H1 (cell line): ENCODE data around the gene BIVM. TPM values are rescaled to one million over a fixed set of nuclear protein-coding genes. Genes with fewer than 3 reads are reported as not detected.

Experiments used
- CTCF ChIA-PET: fragments of 300-600 bp; sonication (Branson Sonifier 250); formaldehyde crosslinking; loops from one replicate; lab custom pipeline; 2021; ENCODE audit not compliant: partially characterized antibody; lab: Charles Lee
- POLR2A ChIA-PET: fragments of 300-600 bp; sonication (Branson Sonifier 250); formaldehyde crosslinking; loops from one replicate; lab custom pipeline; 2021; ENCODE audit warnings: inconsistent platforms; ENCODE audit not compliant: partially characterized antibody; lab: Charles Lee
- DNase-seq, 2 experiments: peaks; one replicate each; pipeline versions ENCODE4 v3.0.0 to v3.0.0-alpha.2; 2010 to 2022; ENCODE audit warnings: low spot score in 2 of 2, low read depth in 1 of 2, mixed read lengths in 1 of 2
- FAIRE-seq: peaks from 2 replicates; lab custom pipeline; 2011; peaks lifted over from hg19 to GRCh38; lab: Jason Lieb, UNC
- H2AFZ ChIP-seq: 2 replicates; pipeline ENCODE4 v1.8.1; 2012; ENCODE audit warnings: low read length, inconsistent platforms
- H2AK5ac ChIP-seq: 2 replicates; pipeline ENCODE4 v1.6.1; 2013; ENCODE audit warnings: low read depth, low read length
- H2BK120ac ChIP-seq: replicated peaks from 2 replicates; pipeline ENCODE3; 2013; ENCODE audit warnings: low read depth, low read length, inconsistent platforms
- H2BK12ac ChIP-seq: 2 replicates; pipeline ENCODE4 v1.6.1; 2013; ENCODE audit warnings: low read depth, low read length
- H2BK15ac ChIP-seq: 2 replicates; pipeline ENCODE4 v1.6.1; 2013; ENCODE audit warnings: low read length
- H2BK20ac ChIP-seq: 2 replicates; pipeline ENCODE4 v1.6.1; 2013; ENCODE audit warnings: low read length
- H2BK5ac ChIP-seq: 2 replicates; pipeline ENCODE4 v1.6.1; 2013; ENCODE audit warnings: low read depth, low read length
- H3K14ac ChIP-seq: 2 replicates; pipeline ENCODE4 v1.6.1; 2013; ENCODE audit warnings: inconsistent platforms; ENCODE audit not compliant: insufficient read length
- H3K18ac ChIP-seq: 2 replicates; pipeline ENCODE4 v1.6.1; 2013; ENCODE audit warnings: low read length; ENCODE audit errors: extremely low read depth
- H3K23ac ChIP-seq: 2 replicates; pipeline ENCODE4 v1.6.1; 2013; ENCODE audit warnings: inconsistent platforms; ENCODE audit not compliant: insufficient read length
- H3K23me2 ChIP-seq: 2 replicates; pipeline ENCODE4 v1.6.1; 2013; ENCODE audit warnings: low read depth, low read length
- H3K27ac ChIP-seq: 2 replicates; pipeline ENCODE4 v1.6.1; 2011; ENCODE audit warnings: low read depth, low read length, inconsistent platforms
- H3K27me3 ChIP-seq, 4 experiments: replicated peaks in 1 of 4; 1 replicate in 1 of 4; 2 replicates in 3 of 4; pipeline versions ENCODE4 v1.6.1 to v1.8.1; 2011 to 2013; ENCODE audit warnings: low read length in 3 of 4, mild to moderate bottlenecking in 3 of 4, inconsistent platforms in 2 of 4, mixed read lengths in 2 of 4, moderate library complexity in 1 of 4; ENCODE audit not compliant: control insufficient read depth in 3 of 4, insufficient read depth in 3 of 4; ENCODE audit errors: extremely low read depth in 1 of 4
- H3K36me3 ChIP-seq, 4 experiments: 2 replicates each; pipeline versions ENCODE4 v1.6.1 to v1.8.1; 2011 to 2013; ENCODE audit warnings: mild to moderate bottlenecking in 4 of 4, low read length in 3 of 4, moderate library complexity in 2 of 4, control low read depth in 1 of 4, inconsistent platforms in 1 of 4; ENCODE audit not compliant: insufficient read depth in 4 of 4, control insufficient read depth in 2 of 4
- H3K4ac ChIP-seq: replicated peaks from 2 replicates; pipeline ENCODE3; 2013; ENCODE audit warnings: low read length, low read depth, mixed read lengths, inconsistent platforms; ENCODE audit not compliant: insufficient read length
- H3K4me1 ChIP-seq, 4 experiments: replicated peaks in 1 of 4; 1 replicate in 1 of 4; 2 replicates in 3 of 4; pipeline versions ENCODE4 v1.6.1 to v1.8.1; 2011 to 2013; ENCODE audit warnings: low read length in 3 of 4, inconsistent platforms in 2 of 4, mixed read lengths in 1 of 4; ENCODE audit not compliant: insufficient read depth in 4 of 4, control insufficient read depth in 3 of 4
- H3K4me2 ChIP-seq, 2 experiments: 2 replicates each; pipeline versions ENCODE4 v1.6.1 to v1.8.1; 2011 to 2013; ENCODE audit warnings: low read depth in 2 of 2, low read length in 2 of 2, control low read depth in 1 of 2, inconsistent platforms in 1 of 2, mild to moderate bottlenecking in 1 of 2; ENCODE audit not compliant: insufficient read depth in 1 of 2
- H3K4me3 ChIP-seq, 4 experiments: fragments of 200-600, 300-600 bp in 1 of 4; sonication (generic), shearing (Covaris generic), sonication (Bioruptor Twin) in 1 of 4; 2 replicates each; pipeline versions ENCODE4 v1.5.1 to v1.8.1; 2011 to 2016; ENCODE audit warnings: low read length in 4 of 4, low read depth in 3 of 4, control low read depth in 2 of 4, inconsistent platforms in 2 of 4, mild to moderate bottlenecking in 2 of 4, mixed read lengths in 1 of 4, moderate library complexity in 1 of 4; ENCODE audit not compliant: insufficient read depth in 2 of 4; ENCODE audit errors: extremely low read depth in 1 of 4
- H3K56ac ChIP-seq: replicated peaks from 2 replicates; pipeline ENCODE3; 2013; ENCODE audit warnings: low read depth, mild to moderate bottlenecking, mixed read lengths, low read length, inconsistent platforms; ENCODE audit not compliant: insufficient read length
- H3K79me1 ChIP-seq: 2 replicates; pipeline ENCODE4 v1.6.1; 2013; ENCODE audit warnings: low read depth, low read length, control low read depth
- H3K79me2 ChIP-seq, 2 experiments: 2 replicates each; pipeline versions ENCODE4 v1.6.1 to v1.8.1; 2012 to 2013; ENCODE audit warnings: low read length in 2 of 2, mild to moderate bottlenecking in 2 of 2, inconsistent platforms in 1 of 2; ENCODE audit not compliant: insufficient read depth in 2 of 2, control insufficient read depth in 1 of 2
- H3K9ac ChIP-seq, 4 experiments: replicated peaks in 1 of 4; 1 replicate in 1 of 4; 2 replicates in 3 of 4; pipeline versions ENCODE4 v1.6.1 to v1.8.1; 2011 to 2013; ENCODE audit warnings: low read depth in 3 of 4, low read length in 3 of 4, control low read depth in 2 of 4, mild to moderate bottlenecking in 2 of 4, moderate library complexity in 2 of 4, inconsistent platforms in 1 of 4; ENCODE audit errors: extremely low read depth in 1 of 4
- H3K9me3 ChIP-seq, 2 experiments: 2 replicates each; pipeline versions ENCODE4 v1.6.1 to v1.8.1; 2012 to 2013; ENCODE audit warnings: mild to moderate bottlenecking in 2 of 2, moderate library complexity in 2 of 2, control low read depth in 1 of 2, inconsistent platforms in 1 of 2, low read depth in 1 of 2, low read length in 1 of 2, mixed read lengths in 1 of 2; ENCODE audit not compliant: insufficient read depth in 2 of 2
- H4K20me1 ChIP-seq, 2 experiments: replicated peaks in 1 of 2; 2 replicates each; pipeline versions ENCODE3 to v1.8.1; 2011 to 2013; ENCODE audit warnings: inconsistent platforms in 2 of 2, low read length in 2 of 2, mild to moderate bottlenecking in 1 of 2; ENCODE audit not compliant: insufficient read depth in 2 of 2, control insufficient read depth in 1 of 2
- H4K5ac ChIP-seq: 2 replicates; pipeline ENCODE4 v1.6.1; 2013; ENCODE audit warnings: low read length, low read depth, mixed read lengths, inconsistent platforms; ENCODE audit not compliant: insufficient read length
- H4K8ac ChIP-seq: 2 replicates; pipeline ENCODE4 v1.8.0; 2013; ENCODE audit warnings: mild to moderate bottlenecking, moderate library complexity, low read length, inconsistent platforms; ENCODE audit not compliant: insufficient read depth; ENCODE audit errors: extremely low read depth
- H4K91ac ChIP-seq: replicated peaks from 2 replicates; pipeline ENCODE3; 2013; ENCODE audit warnings: low read length, mixed read lengths, inconsistent platforms; ENCODE audit not compliant: insufficient read length
- CHD2 ChIP-seq: IDR thresholded peaks from 2 replicates; pipeline ENCODE4 v1.6.1; 2012; ENCODE audit warnings: low read length, improper control_type of control experiment
- CTBP2 ChIP-seq: IDR thresholded peaks from 2 replicates; pipeline ENCODE4 v1.7.0; 2011; ENCODE audit warnings: borderline replicate concordance, mild to moderate bottlenecking, moderate library complexity, mixed read lengths, low read length; ENCODE audit not compliant: insufficient read depth, insufficient read length
- FOSL1 ChIP-seq: IDR thresholded peaks from 2 replicates; pipeline ENCODE4 v1.6.1; 2011; ENCODE audit warnings: mild to moderate bottlenecking, low read depth, low read length, moderate library complexity; ENCODE audit not compliant: insufficient read depth
- MAFK ChIP-seq: IDR thresholded peaks from 2 replicates; pipeline ENCODE4 v1.6.1; 2012; ENCODE audit warnings: low read depth, mild to moderate bottlenecking, improper control_type of control experiment, low read length
- POLR2AphosphoS5 ChIP-seq: IDR thresholded peaks from 2 replicates; pipeline ENCODE4 v1.6.1; 2011; ENCODE audit warnings: low read depth, low read length
- SAP30 ChIP-seq: fragments of 300-600 bp; sonication (generic); IDR thresholded peaks from 2 replicates; pipeline ENCODE4 v1.7.1; 2012; ENCODE audit warnings: low read length, moderate library complexity, mild to moderate bottlenecking, inconsistent platforms; ENCODE audit not compliant: insufficient read depth, insufficient replicate concordance
- SIRT6 ChIP-seq: IDR thresholded peaks from one replicate; pipeline ENCODE4 v1.7.1; 2012; ENCODE audit warnings: low read length, inconsistent platforms
- SP1 ChIP-seq: IDR thresholded peaks from 2 replicates; pipeline ENCODE4 v1.6.1; 2011; ENCODE audit warnings: low read depth, low read length
- SRF ChIP-seq: IDR thresholded peaks from 2 replicates; pipeline ENCODE4 v1.6.1; 2011; ENCODE audit warnings: mild to moderate bottlenecking, low read depth, low read length, moderate library complexity
- SUZ12 ChIP-seq: fragments of 200-600 bp; sonication (generic); IDR thresholded peaks from 2 replicates; pipeline ENCODE4 v1.6.1; 2012; ENCODE audit warnings: mild to moderate bottlenecking, inconsistent platforms, low read length, moderate library complexity, mixed read lengths
- TAF7 ChIP-seq: optimal IDR thresholded peaks from 2 replicates; pipeline ENCODE3; 2011; ENCODE audit warnings: low read depth, mild to moderate bottlenecking, inconsistent platforms, low read length, moderate library complexity, borderline replicate concordance
- WGBS, 2 experiments: shearing (Covaris generic) in 1 of 2; methylation state at CpG; one replicate each; pipeline versions ENCODE4 v1.1.6 to v1.1.7; 2013 to 2015; ENCODE audit warnings: low lambda C conversion rate in 2 of 2, mixed read lengths in 2 of 2, inconsistent platforms in 1 of 2, low coverage in 1 of 2, missing lambda C conversion rate in 1 of 2; ENCODE audit not compliant: insufficient replicate concordance in 2 of 2, insufficient coverage in 1 of 2, insufficient read length in 1 of 2; ENCODE audit errors: extremely low coverage in 1 of 2, missing lambda C conversion rate in 1 of 2; 5-methylcytosine and 5-hydroxymethylcytosine counted together
- polyA plus RNA-seq, 7 experiments: library from polyadenylated mRNA; depleted of rRNA in 3 of 7; stranded (reverse) in 5 of 7; unstranded in 2 of 7; fragments of >200 nt in 5 of 7; fragments of 200-250 nt in 2 of 7; gene quantifications; 1 replicate in 5 of 7; 2 replicates in 1 of 7; 4 replicates in 1 of 7; pipeline versions ENCODE4 v1.2.1 to v1.2.3, GENCODE V29; 2011 to 2013; ENCODE audit warnings: missing spikeins in 2 of 7, mixed read lengths in 2 of 7
- total RNA-seq: library from RNA; stranded (reverse); fragmentation: NEBNext Ultra II Directional; extraction: Animal tissue kit (Norgen Biotek cat#: 25700); gene quantifications from 2 replicates; pipeline ENCODE4 v1.2.1, GENCODE V29; 2021
- TF ChIP-seq, protein P1 (sequence below): IDR thresholded peaks from 2 replicates; pipeline ENCODE4 v1.6.1; 2011; ENCODE audit warnings: low read length, improper control_type of control experiment
- TF ChIP-seq, protein P2 (sequence below): IDR thresholded peaks from 2 replicates; pipeline ENCODE4 v1.6.1; 2012; ENCODE audit warnings: inconsistent platforms

BIVM gene
- total and polyA plus RNA-seq, 2 of the 8 experiments (the other 6 are each of a cell fraction or from before 2014, with no cell fraction given), result 1.8 to 5.5 TPM

DNA sequence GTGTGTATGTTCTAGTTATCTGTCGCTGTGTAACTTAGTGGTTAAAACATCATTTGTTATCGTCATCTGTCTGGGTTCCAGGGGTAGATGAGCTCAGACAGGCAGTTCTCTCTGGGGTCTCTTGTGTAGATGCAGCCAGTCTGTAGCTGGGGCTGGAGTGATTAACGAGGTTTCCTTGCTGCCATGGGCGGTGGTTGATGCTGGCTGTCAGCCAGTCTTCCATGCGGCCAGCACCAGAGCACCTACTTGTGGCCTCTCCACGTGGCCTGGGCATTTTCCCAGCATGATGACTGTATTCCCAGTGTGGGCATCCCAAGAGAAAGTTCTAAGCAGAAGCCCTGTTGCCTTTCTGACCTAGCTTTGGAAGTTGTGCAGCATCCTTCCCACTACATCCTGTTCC, 57.6 kb downstream of the BIVM start:
- H3K4ac ChIP-seq, result no peak overlapping the region
- no peaks in the 10 kb centered on the region for H3K79me2 ChIP-seq
- no peak overlapping the region for H3K23ac ChIP-seq
- no peak overlapping the region for H3K4me2 ChIP-seq
- CTCF ChIA-PET, result interaction anchor here (0.6 to 1.8 kb wide), 4 partner anchors 14 to 505 kb away, joined by 3 to 6 read pairs (median 4); no protein-coding TSS in a partner anchor
- peaks cover 0 to 21% (median 8%) of the 10 kb centered on the region in 4 experiments; a peak in 5 of 8 replicates for H3K36me3 ChIP-seq
- H2AK5ac ChIP-seq, result no peak overlapping the region
- H2BK15ac ChIP-seq, result no peak overlapping the region
- no peak overlapping the region for H2AFZ ChIP-seq
- no peak overlapping the region for H2BK120ac ChIP-seq
- H3K18ac ChIP-seq, result no peak overlapping the region
- no peaks in the 10 kb centered on the region for H3K27me3 ChIP-seq
- FAIRE-seq (no peak), DNase-seq (no peak)
- H2BK20ac ChIP-seq, result no peak overlapping the region
- H3K9me3 ChIP-seq, result no peaks in the 10 kb centered on the region
- no peaks in the 10 kb centered on the region for H3K23me2 ChIP-seq
- H2BK5ac ChIP-seq, result no peak overlapping the region
- POLR2A ChIA-PET, result interaction anchor here (0.9 to 1.0 kb wide), 2 partner anchors 19 to 21 kb away, joined by 4 to 5 read pairs; no protein-coding TSS in a partner anchor
- H3K27ac ChIP-seq, result no peak overlapping the region
- H4K20me1 ChIP-seq, result no peaks in the 10 kb centered on the region
- no peak overlapping the region for H3K56ac ChIP-seq
- no peak overlapping the region for H4K5ac ChIP-seq
- 81% methylated on average over 6 of the region's 6 CpGs; no CpG with 5 or more reads in 1 of the 2 experiments for WGBS, 2 experiments
- no peaks in the 10 kb centered on the region for H3K79me1 ChIP-seq
- H3K9ac ChIP-seq, result no peak overlapping the region
- H2BK12ac ChIP-seq, result no peak overlapping the region
- H3K4me1 ChIP-seq, result no peaks in the 10 kb centered on the region
- no peak overlapping the region for H4K91ac ChIP-seq
- no peak overlapping the region for H3K14ac ChIP-seq
- H4K8ac ChIP-seq, result no peak overlapping the region
- H3K4me3 ChIP-seq, result no peak overlapping the region
- TF ChIP-seq CHD2 (no peak), CTBP2 (no peak), MAFK (no peak), SUZ12 (no peak), SP1 (no peak), FOSL1 (no peak), POLR2AphosphoS5 (no peak), SRF (no peak), TAF7 (no peak), SIRT6 (no peak), SAP30 (no peak)
- TF ChIP-seq, protein P1, sequence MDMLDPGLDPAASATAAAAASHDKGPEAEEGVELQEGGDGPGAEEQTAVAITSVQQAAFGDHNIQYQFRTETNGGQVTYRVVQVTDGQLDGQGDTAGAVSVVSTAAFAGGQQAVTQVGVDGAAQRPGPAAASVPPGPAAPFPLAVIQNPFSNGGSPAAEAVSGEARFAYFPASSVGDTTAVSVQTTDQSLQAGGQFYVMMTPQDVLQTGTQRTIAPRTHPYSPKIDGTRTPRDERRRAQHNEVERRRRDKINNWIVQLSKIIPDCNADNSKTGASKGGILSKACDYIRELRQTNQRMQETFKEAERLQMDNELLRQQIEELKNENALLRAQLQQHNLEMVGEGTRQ, result no peak
- TF ChIP-seq, protein P2, sequence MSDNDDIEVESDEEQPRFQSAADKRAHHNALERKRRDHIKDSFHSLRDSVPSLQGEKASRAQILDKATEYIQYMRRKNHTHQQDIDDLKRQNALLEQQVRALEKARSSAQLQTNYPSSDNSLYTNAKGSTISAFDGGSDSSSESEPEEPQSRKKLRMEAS, result no peak
